Stimulated activated CD4-positive, alpha-beta T cell treated with anti-CD3 and anti-CD28 coated beads, Interleukin-1b, Interleukin-23, amount 100 ng/mL, for 48 hours (primary cell): ENCODE data around the gene PCP4L1.
"Not testable (repeated sequence)": the region's sequence is repeated elsewhere in the genome, so short reads cannot be mapped to it uniquely, and the experiment has no call there.

ENCODE experiments used
- DNase-seq: peaks from one replicate; pipeline ENCODE4 v3.0.0-alpha.2; 2020

The PCP4L1 gene

GRCh38 chr1:161229896-161230295 is 28.6 kb upstream of the PCP4L1 start:
- no peak for DNase-seq

GRCh38 chr1:161230762-161231161 is 27.8 kb upstream of the PCP4L1 start:
- DNase-seq, result no peak

- no peak for DNase-seq
Observed at GRCh38 chr1:161233102-161233501, 25.4 kb upstream of the PCP4L1 start.

GRCh38 chr1:161235957-161236775 is 22.4 kb upstream of the PCP4L1 start:
- DNase-seq, result no peak

GRCh38 chr1:161238039-161238473 is 20.5 kb upstream of the PCP4L1 start, which contains the start of gene NR1I3:
Gene NR1I3 (minus strand): TSS chr1:161238203. CDS start chr1:161236565, 1,638 bp downstream.
- no peak for DNase-seq

- DNase-seq, result no peak
Observed at GRCh38 chr1:161241682-161242081, 16.9 kb upstream of the PCP4L1 start.

GRCh38 chr1:161242313-161242712 is 16.2 kb upstream of the PCP4L1 start:
- no peak for DNase-seq

GRCh38 chr1:161244888-161245287 is 13.7 kb upstream of the PCP4L1 start:
- no peak for DNase-seq

GRCh38 chr1:161250100-161250499 is 8.4 kb upstream of the PCP4L1 start:
- not testable (repeated sequence) for DNase-seq

- DNase-seq, result no peak
Observed at GRCh38 chr1:161250829-161251228, 7.7 kb upstream of the PCP4L1 start.

GRCh38 chr1:161251579-161251978 is 7.0 kb upstream of the PCP4L1 start:
- no peak for DNase-seq

- DNase-seq, result not testable (repeated sequence)
Observed at GRCh38 chr1:161255302-161255701, 3.2 kb upstream of the PCP4L1 start.

- DNase-seq, result not testable (repeated sequence)
Observed at GRCh38 chr1:161255955-161256520, 2.5 kb upstream of the PCP4L1 start.

- DNase-seq, result not testable (repeated sequence)
Observed at GRCh38 chr1:161257109-161257508, 1.4 kb upstream of the PCP4L1 start.

GRCh38 chr1:161259345-161259702 is 779 bp downstream of the PCP4L1 start:
- DNase-seq, result no peak

- DNase-seq, result no peak
Observed at GRCh38 chr1:161259765-161260164, 1.2 kb downstream of the PCP4L1 start.

- DNase-seq, result no peak
Observed at GRCh38 chr1:161260376-161261260, 2.1 kb downstream of the PCP4L1 start.

GRCh38 chr1:161261261-161262235 is 3.0 kb downstream of the PCP4L1 start:
- no peak for DNase-seq

GRCh38 chr1:161265305-161265704 is 6.8 kb downstream of the PCP4L1 start:
- no peak for DNase-seq

GRCh38 chr1:161266202-161266601 is 7.7 kb downstream of the PCP4L1 start:
- no peak for DNase-seq

GRCh38 chr1:161266836-161267235 is 8.3 kb downstream of the PCP4L1 start:
- no peak for DNase-seq

GRCh38 chr1:161267321-161267720 is 8.8 kb downstream of the PCP4L1 start:
- DNase-seq, result no peak
